ENCODE measurements around the gene UGT1A8. TPM values are rescaled to one million over a fixed set of nuclear protein-coding genes. Genes with fewer than 3 reads are reported as not detected.

UGT1A8 gene
- polyA plus RNA-seq, 4 donors = 0.07 to 13.6 (median 4.9) TPM

- WGBS, 3 donors = 77 to 82% (median 81%) methylated on average over 10 of the region's 10 CpGs
- no peak for FAIRE-seq
- Histone ChIP-seq H3K36me3 (ENCODE audit: control insufficient read depth in 3 of 3, insufficient read depth in 2 of 3, low read depth in 1 of 3, low read length in 3 of 3) (no peaks in the 10 kb centered on the region), H3K4me3 (ENCODE audit: low read depth in 1 of 3, low read length in 3 of 3) (no peak overlapping the region), H3K9me3 (ENCODE audit: control insufficient read depth in 2 of 2, insufficient read depth in 1 of 2, low read depth in 1 of 2, low read length in 1 of 2) (no peaks in the 10 kb centered on the region), H3K27me3 (ENCODE audit: control insufficient read depth in 3 of 3, insufficient read depth in 3 of 3, low read length in 3 of 3) (peaks cover 0 to 2% (median 0%) of the 10 kb centered on the region in 3 donors), H3K4me1 (ENCODE audit: control insufficient read depth in 3 of 3, insufficient read depth in 2 of 3, low read depth in 1 of 3, low read length in 2 of 3) (no peaks in the 10 kb centered on the region), H3K27ac (ENCODE audit: low read depth in 1 of 3, low read length in 2 of 3) (no peak overlapping the region)
- DNase-seq = no peak
Measured at GRCh38 chr2:233807966-233808935, 190.8 kb downstream of the UGT1A8 start.

- no peak overlapping the region for H3K27ac ChIP-seq (ENCODE audit: low read depth in 1 of 3, low read length in 2 of 3)
- H3K9me3 ChIP-seq (ENCODE audit: control insufficient read depth in 2 of 2, insufficient read depth in 1 of 2, low read depth in 1 of 2, low read length in 1 of 2) = no peaks in the 10 kb centered on the region
- H3K4me3 ChIP-seq (ENCODE audit: low read depth in 1 of 3, low read length in 3 of 3) = no peak overlapping the region
- peaks cover 0 to 2% (median 0%) of the 10 kb centered on the region in 3 donors for H3K27me3 ChIP-seq (ENCODE audit: control insufficient read depth in 3 of 3, insufficient read depth in 3 of 3, low read length in 3 of 3)
- H3K36me3 ChIP-seq (ENCODE audit: control insufficient read depth in 3 of 3, insufficient read depth in 2 of 3, low read depth in 1 of 3, low read length in 3 of 3) = no peaks in the 10 kb centered on the region
- 88 to 97% (median 91%) methylated on average over 6 of the region's 6 CpGs for whole genome bisulfite sequencing, 3 donors
- H3K4me1 ChIP-seq (ENCODE audit: control insufficient read depth in 3 of 3, insufficient read depth in 2 of 3, low read depth in 1 of 3, low read length in 2 of 3) = no peaks in the 10 kb centered on the region
- DNase-seq (no peak), FAIRE-seq (no peak)
Measured at GRCh38 chr2:233810385-233810784, 193.0 kb downstream of the UGT1A8 start.

GRCh38 chr2:233811087-233811486 is 193.7 kb downstream of the UGT1A8 start:
- Histone ChIP-seq H3K4me3 (ENCODE audit: low read depth in 1 of 3, low read length in 3 of 3) (no peak overlapping the region), H3K27ac (ENCODE audit: low read depth in 1 of 3, low read length in 2 of 3) (no peak overlapping the region), H3K4me1 (ENCODE audit: control insufficient read depth in 3 of 3, insufficient read depth in 2 of 3, low read depth in 1 of 3, low read length in 2 of 3) (no peaks in the 10 kb centered on the region), H3K27me3 (ENCODE audit: control insufficient read depth in 3 of 3, insufficient read depth in 3 of 3, low read length in 3 of 3) (peaks cover 0 to 2% (median 0%) of the 10 kb centered on the region in 3 donors), H3K9me3 (ENCODE audit: control insufficient read depth in 2 of 2, insufficient read depth in 1 of 2, low read depth in 1 of 2, low read length in 1 of 2) (no peaks in the 10 kb centered on the region), H3K36me3 (ENCODE audit: control insufficient read depth in 3 of 3, insufficient read depth in 2 of 3, low read depth in 1 of 3, low read length in 3 of 3) (no peaks in the 10 kb centered on the region)
- WGBS, 3 donors = 66 to 81% (median 71%) methylated on average over 4 of the region's 4 CpGs
- FAIRE-seq (no peak), DNase-seq (no peak)

GRCh38 chr2:233811732-233812131 is 194.3 kb downstream of the UGT1A8 start:
- DNase-seq (no peak), FAIRE-seq (no peak)
- Histone ChIP-seq H3K27ac (ENCODE audit: low read depth in 1 of 3, low read length in 2 of 3) (no peak overlapping the region), H3K4me1 (ENCODE audit: control insufficient read depth in 3 of 3, insufficient read depth in 2 of 3, low read depth in 1 of 3, low read length in 2 of 3) (peaks cover 0 to 5% (median 0%) of the 10 kb centered on the region in 3 donors), H3K4me3 (ENCODE audit: low read depth in 1 of 3, low read length in 3 of 3) (no peak overlapping the region), H3K36me3 (ENCODE audit: control insufficient read depth in 3 of 3, insufficient read depth in 2 of 3, low read depth in 1 of 3, low read length in 3 of 3) (no peaks in the 10 kb centered on the region), H3K9me3 (ENCODE audit: control insufficient read depth in 2 of 2, insufficient read depth in 1 of 2, low read depth in 1 of 2, low read length in 1 of 2) (peaks cover 0 to 2% of the 10 kb centered on the region in 2 donors), H3K27me3 (ENCODE audit: control insufficient read depth in 3 of 3, insufficient read depth in 3 of 3, low read length in 3 of 3) (peaks cover 0 to 2% (median 0%) of the 10 kb centered on the region in 3 donors)
- WGBS, 3 donors = 89 to 98% (median 90%) methylated on average over 8 of the region's 8 CpGs

- DNase-seq (no peak), FAIRE-seq (no peak)
- Histone ChIP-seq H3K4me1 (ENCODE audit: control insufficient read depth in 3 of 3, insufficient read depth in 2 of 3, low read depth in 1 of 3, low read length in 2 of 3) (peaks cover 0 to 20% (median 0%) of the 10 kb centered on the region in 3 donors), H3K27me3 (ENCODE audit: control insufficient read depth in 3 of 3, insufficient read depth in 3 of 3, low read length in 3 of 3) (no peaks in the 10 kb centered on the region), H3K36me3 (ENCODE audit: control insufficient read depth in 3 of 3, insufficient read depth in 2 of 3, low read depth in 1 of 3, low read length in 3 of 3) (no peaks in the 10 kb centered on the region), H3K27ac (ENCODE audit: low read depth in 1 of 3, low read length in 2 of 3) (no peak overlapping the region), H3K9me3 (ENCODE audit: control insufficient read depth in 2 of 2, insufficient read depth in 1 of 2, low read depth in 1 of 2, low read length in 1 of 2) (peaks cover 0 to 2% of the 10 kb centered on the region in 2 donors), H3K4me3 (ENCODE audit: low read depth in 1 of 3, low read length in 3 of 3) (no peak overlapping the region)
- 89 to 92% (median 92%) methylated on average over 3 of the region's 3 CpGs for WGBS, 3 donors
Measured at GRCh38 chr2:233813236-233814055, 196.0 kb downstream of the UGT1A8 start.

- Histone ChIP-seq H3K36me3 (ENCODE audit: control insufficient read depth in 3 of 3, insufficient read depth in 2 of 3, low read depth in 1 of 3, low read length in 3 of 3) (no peaks in the 10 kb centered on the region), H3K4me3 (ENCODE audit: low read depth in 1 of 3, low read length in 3 of 3) (no peak overlapping the region), H3K27me3 (ENCODE audit: control insufficient read depth in 3 of 3, insufficient read depth in 3 of 3, low read length in 3 of 3) (no peaks in the 10 kb centered on the region), H3K9me3 (ENCODE audit: control insufficient read depth in 2 of 2, insufficient read depth in 1 of 2, low read depth in 1 of 2, low read length in 1 of 2) (peaks cover 0 to 2% of the 10 kb centered on the region in 2 donors), H3K27ac (ENCODE audit: low read depth in 1 of 3, low read length in 2 of 3) (no peak overlapping the region), H3K4me1 (ENCODE audit: control insufficient read depth in 3 of 3, insufficient read depth in 2 of 3, low read depth in 1 of 3, low read length in 2 of 3) (peaks cover 0 to 23% (median 0%) of the 10 kb centered on the region in 3 donors)
- FAIRE-seq = no peak
- no peak for DNase-seq
- WGBS, 3 donors = 83 to 100% (median 91%) methylated on average over 2 of the region's 2 CpGs
Measured at GRCh38 chr2:233814056-233814835, 196.8 kb downstream of the UGT1A8 start.

GRCh38 chr2:233815861-233816260 is 198.4 kb downstream of the UGT1A8 start:
- Histone ChIP-seq H3K27me3 (ENCODE audit: control insufficient read depth in 3 of 3, insufficient read depth in 3 of 3, low read length in 3 of 3) (no peaks in the 10 kb centered on the region), H3K27ac (ENCODE audit: low read depth in 1 of 3, low read length in 2 of 3) (no peak overlapping the region), H3K4me3 (ENCODE audit: low read depth in 1 of 3, low read length in 3 of 3) (no peak overlapping the region), H3K4me1 (ENCODE audit: control insufficient read depth in 3 of 3, insufficient read depth in 2 of 3, low read depth in 1 of 3, low read length in 2 of 3) (peaks cover 0 to 23% (median 0%) of the 10 kb centered on the region in 3 donors), H3K36me3 (ENCODE audit: control insufficient read depth in 3 of 3, insufficient read depth in 2 of 3, low read depth in 1 of 3, low read length in 3 of 3) (no peaks in the 10 kb centered on the region), H3K9me3 (ENCODE audit: control insufficient read depth in 2 of 2, insufficient read depth in 1 of 2, low read depth in 1 of 2, low read length in 1 of 2) (peaks cover 0 to 2% of the 10 kb centered on the region in 2 donors)
- DNase-seq (no peak), FAIRE-seq (no peak)
- 80 to 96% (median 90%) methylated on average over 6 of the region's 6 CpGs for WGBS, 3 donors

GRCh38 chr2:233816334-233816733 is 198.9 kb downstream of the UGT1A8 start:
- FAIRE-seq = no peak
- WGBS, 3 donors = 60 to 74% (median 61%) methylated on average over 2 of the region's 2 CpGs
- no peak overlapping the region for H3K4me3 ChIP-seq (ENCODE audit: low read depth in 1 of 3, low read length in 3 of 3)
- no peaks in the 10 kb centered on the region for H3K36me3 ChIP-seq (ENCODE audit: control insufficient read depth in 3 of 3, insufficient read depth in 2 of 3, low read depth in 1 of 3, low read length in 3 of 3)
- DNase-seq = no peak
- peak overlapping the region in 1 of 3 donors; percentile 60 for H3K27ac ChIP-seq (ENCODE audit: low read depth in 1 of 3, low read length in 2 of 3)
- peaks cover 0 to 23% (median 0%) of the 10 kb centered on the region in 3 donors for H3K4me1 ChIP-seq (ENCODE audit: control insufficient read depth in 3 of 3, insufficient read depth in 2 of 3, low read depth in 1 of 3, low read length in 2 of 3)
- H3K27me3 ChIP-seq (ENCODE audit: control insufficient read depth in 3 of 3, insufficient read depth in 3 of 3, low read length in 3 of 3) = no peaks in the 10 kb centered on the region
- H3K9me3 ChIP-seq (ENCODE audit: control insufficient read depth in 2 of 2, insufficient read depth in 1 of 2, low read depth in 1 of 2, low read length in 1 of 2) = peaks cover 0 to 2% of the 10 kb centered on the region in 2 donors
